ENCODE measurements around the gene GAB1.

GAB1 gene

DNA sequence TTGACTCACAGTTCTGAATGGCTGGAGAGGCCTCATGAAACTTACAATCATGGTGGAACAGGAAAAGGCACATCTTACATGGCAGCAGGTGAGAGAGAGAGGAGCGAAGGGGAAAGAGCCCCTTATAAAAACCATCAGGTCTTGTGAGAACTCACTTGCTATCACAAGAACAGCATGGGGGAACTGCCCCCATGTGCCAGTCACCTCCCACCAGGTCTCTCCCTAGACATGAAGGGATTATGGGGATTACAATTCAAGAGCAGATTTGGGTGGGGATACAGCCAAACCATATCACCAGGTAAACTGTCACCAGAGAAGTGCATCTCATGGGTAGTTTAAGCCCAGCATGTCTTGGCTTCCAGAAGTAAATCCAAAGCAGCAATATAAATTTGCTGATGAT lies 169.4 kb downstream of the GAB1 start:
- no peaks in the 10 kb centered on the region for H3K9me3 ChIP-seq (ENCODE audit: control insufficient read depth in 2 of 2, low read length in 2 of 2)
- H3K4me3 ChIP-seq (ENCODE audit: low read length in 2 of 2) = no peak overlapping the region
- H3K36me3 ChIP-seq (ENCODE audit: control insufficient read depth in 2 of 2, insufficient read depth in 2 of 2, low read length in 2 of 2) = no peaks in the 10 kb centered on the region
- H3K27ac ChIP-seq (ENCODE audit: low read depth in 2 of 2, low read length in 2 of 2) = no peak overlapping the region
- no peak overlapping the region for H3K9ac ChIP-seq (ENCODE audit: low read depth in 1 of 2, low read length in 2 of 2)
- H3K27me3 ChIP-seq (ENCODE audit: control insufficient read depth in 2 of 2, insufficient read depth in 2 of 2, low read length in 2 of 2) = no peaks in the 10 kb centered on the region
- H3K4me1 ChIP-seq (ENCODE audit: control insufficient read depth in 2 of 2, insufficient read depth in 2 of 2, low read length in 2 of 2) = no peaks in the 10 kb centered on the region

DNA sequence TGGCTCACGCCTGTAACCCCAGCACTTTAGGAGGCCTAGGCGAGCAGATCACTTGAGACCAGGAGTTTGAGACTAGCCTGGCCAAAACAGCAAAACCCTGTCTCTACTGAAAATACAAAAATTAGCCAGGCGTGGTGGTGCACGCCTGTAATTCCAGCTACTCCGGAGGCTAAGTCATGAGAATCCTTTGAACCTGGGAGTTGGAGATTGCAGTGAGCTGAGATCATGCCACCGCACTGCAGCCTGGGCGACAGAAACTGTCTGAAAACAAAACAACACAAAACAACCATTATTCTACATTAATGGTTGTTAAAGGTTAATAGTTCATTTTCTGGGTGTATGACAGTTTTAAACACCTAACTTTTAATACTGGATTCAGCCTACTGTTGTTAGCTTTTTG lies 175.2 kb downstream of the GAB1 start:
- H3K4me3 ChIP-seq (ENCODE audit: low read length in 2 of 2) = no peak overlapping the region

DNA sequence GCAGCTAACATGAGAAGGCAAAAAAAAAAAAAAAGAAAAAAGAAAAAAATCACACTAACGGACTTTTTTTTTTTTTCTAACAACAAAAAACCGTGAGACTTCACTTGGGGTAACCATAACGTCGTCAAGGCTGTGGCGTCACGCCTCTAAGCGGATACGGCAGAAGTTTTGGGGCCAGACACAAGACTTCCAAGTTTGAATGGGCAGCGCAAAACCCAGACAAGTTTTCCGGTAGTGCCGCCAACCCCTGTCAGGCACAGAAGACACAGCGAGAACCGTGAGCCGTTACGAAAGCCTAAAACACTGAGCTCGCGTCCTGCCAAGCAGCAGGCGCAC lies 176.3 kb downstream of the GAB1 start:
- Histone ChIP-seq H3K27me3 (ENCODE audit: control insufficient read depth in 2 of 2, insufficient read depth in 2 of 2, low read length in 2 of 2) (no peaks in the 10 kb centered on the region), H3K4me1 (ENCODE audit: control insufficient read depth in 2 of 2, insufficient read depth in 2 of 2, low read length in 2 of 2) (peaks cover 11 to 16% of the 10 kb centered on the region in 2 donors), H3K4me3 (ENCODE audit: low read length in 2 of 2) (peak overlapping the region; percentile 97 to 99), H3K9ac (ENCODE audit: low read depth in 1 of 2, low read length in 2 of 2) (peak overlapping the region; percentile 79 to 98), H3K27ac (ENCODE audit: low read depth in 2 of 2, low read length in 2 of 2) (peak overlapping the region; percentile 98 to 99), H3K36me3 (ENCODE audit: control insufficient read depth in 2 of 2, insufficient read depth in 2 of 2, low read length in 2 of 2) (peaks cover 6 to 10% of the 10 kb centered on the region in 2 donors), H3K9me3 (ENCODE audit: control insufficient read depth in 2 of 2, low read length in 2 of 2) (no peaks in the 10 kb centered on the region)

More for the DNA sequence above, 175.2 kb downstream of the GAB1 start:
- Histone ChIP-seq H3K27ac (ENCODE audit: low read depth in 2 of 2, low read length in 2 of 2) (no peak overlapping the region), H3K27me3 (ENCODE audit: control insufficient read depth in 2 of 2, insufficient read depth in 2 of 2, low read length in 2 of 2) (no peaks in the 10 kb centered on the region), H3K9ac (ENCODE audit: low read depth in 1 of 2, low read length in 2 of 2) (no peak overlapping the region), H3K36me3 (ENCODE audit: control insufficient read depth in 2 of 2, insufficient read depth in 2 of 2, low read length in 2 of 2) (peaks cover 0 to under 1% of the 10 kb centered on the region in 2 donors), H3K9me3 (ENCODE audit: control insufficient read depth in 2 of 2, low read length in 2 of 2) (no peaks in the 10 kb centered on the region), H3K4me1 (ENCODE audit: control insufficient read depth in 2 of 2, insufficient read depth in 2 of 2, low read length in 2 of 2) (peaks cover 11 to 16% of the 10 kb centered on the region in 2 donors)

DNA sequence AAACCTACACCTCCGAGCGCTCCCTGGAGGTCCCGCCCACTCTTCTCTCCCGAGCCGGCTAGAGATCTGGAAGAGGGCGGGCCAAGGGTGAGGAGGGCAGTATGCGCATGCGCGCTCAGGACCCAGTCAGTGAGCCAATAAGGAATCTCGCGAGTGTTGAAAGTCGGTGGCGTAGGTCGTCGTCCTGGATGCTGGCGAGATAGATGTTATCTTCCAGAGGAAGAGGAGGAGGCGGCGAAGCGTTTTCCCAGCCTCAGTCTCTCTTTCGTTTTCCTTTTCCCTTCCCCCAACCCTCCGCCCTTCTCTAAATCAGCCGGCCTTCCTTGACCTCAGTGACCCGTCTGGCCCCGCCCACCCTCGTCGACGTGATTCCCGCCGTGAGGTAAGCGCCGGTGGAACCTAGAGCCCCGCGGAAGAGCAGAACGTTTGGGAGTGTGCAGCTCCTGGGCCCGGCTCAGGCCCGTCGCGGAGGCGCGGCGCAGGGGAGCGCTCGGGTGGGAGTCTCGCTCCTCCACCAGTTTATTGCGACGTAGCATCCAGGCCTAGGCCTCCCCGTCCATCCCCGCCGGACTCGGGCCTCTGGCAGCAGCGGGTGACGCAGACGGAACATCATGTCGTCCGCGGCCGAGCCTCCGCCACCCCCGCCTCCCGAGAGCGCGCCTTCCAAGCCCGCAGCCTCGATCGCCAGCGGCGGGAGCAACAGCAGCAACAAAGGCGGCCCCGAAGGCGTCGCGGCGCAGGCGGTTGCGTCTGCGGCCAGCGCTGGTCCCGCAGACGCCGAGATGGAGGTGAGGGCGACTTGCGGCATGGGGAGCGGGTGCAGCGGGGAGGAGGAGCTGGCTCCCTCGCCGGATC lies 176.9 kb downstream of the GAB1 start, which contains the start of gene SMARCA5:
Gene SMARCA5, plus strand, starts transcription at position 389 of the 855 bp plus-strand sequence. Its CDS starts 223 bp downstream, at position 612.
- H3K9me3 ChIP-seq (ENCODE audit: control insufficient read depth in 2 of 2, low read length in 2 of 2) = no peaks in the 10 kb centered on the region
- H3K36me3 ChIP-seq (ENCODE audit: control insufficient read depth in 2 of 2, insufficient read depth in 2 of 2, low read length in 2 of 2) = peaks cover 9 to 14% of the 10 kb centered on the region in 2 donors
- peak within 1 kb of the TSS; percentile 98 to 99 for H3K27ac ChIP-seq (ENCODE audit: low read depth in 2 of 2, low read length in 2 of 2)
- peak within 1 kb of the TSS; percentile 79 to 98 for H3K9ac ChIP-seq (ENCODE audit: low read depth in 1 of 2, low read length in 2 of 2)
- H3K4me1 ChIP-seq (ENCODE audit: control insufficient read depth in 2 of 2, insufficient read depth in 2 of 2, low read length in 2 of 2) = peaks cover 11 to 16% of the 10 kb centered on the region in 2 donors
- no peaks in the 10 kb centered on the region for H3K27me3 ChIP-seq (ENCODE audit: control insufficient read depth in 2 of 2, insufficient read depth in 2 of 2, low read length in 2 of 2)
- peak within 1 kb of the TSS; percentile 97 to 99 for H3K4me3 ChIP-seq (ENCODE audit: low read length in 2 of 2)

DNA sequence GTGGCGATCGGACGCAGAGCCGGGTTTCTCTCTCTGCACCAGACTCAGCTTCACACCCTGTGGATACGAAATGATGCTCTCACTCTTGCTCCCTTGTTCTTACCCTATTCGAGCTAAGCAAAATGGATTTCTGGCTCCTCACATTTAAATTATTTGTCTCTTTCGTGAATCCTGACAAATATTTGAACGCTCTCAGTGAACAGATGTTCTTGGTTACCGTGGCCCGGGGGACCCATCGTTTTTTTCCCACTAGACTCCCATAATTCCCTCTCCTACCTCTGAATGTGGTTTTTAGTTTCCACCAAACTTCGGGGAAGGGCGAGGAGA lies 177.5 kb downstream of the GAB1 start:
- H3K4me3 ChIP-seq (ENCODE audit: low read length in 2 of 2) = peak overlapping the region; percentile 97 to 99
- H3K27ac ChIP-seq (ENCODE audit: low read depth in 2 of 2, low read length in 2 of 2) = peak overlapping the region; percentile 98 to 99
- H3K36me3 ChIP-seq (ENCODE audit: control insufficient read depth in 2 of 2, insufficient read depth in 2 of 2, low read length in 2 of 2) = peaks cover 14% of the 10 kb centered on the region in 2 donors
- peaks cover 11 to 16% of the 10 kb centered on the region in 2 donors for H3K4me1 ChIP-seq (ENCODE audit: control insufficient read depth in 2 of 2, insufficient read depth in 2 of 2, low read length in 2 of 2)
- H3K9ac ChIP-seq (ENCODE audit: low read depth in 1 of 2, low read length in 2 of 2) = peak overlapping the region; percentile 79 to 98
- H3K9me3 ChIP-seq (ENCODE audit: control insufficient read depth in 2 of 2, low read length in 2 of 2) = no peaks in the 10 kb centered on the region
- H3K27me3 ChIP-seq (ENCODE audit: control insufficient read depth in 2 of 2, insufficient read depth in 2 of 2, low read length in 2 of 2) = no peaks in the 10 kb centered on the region

DNA sequence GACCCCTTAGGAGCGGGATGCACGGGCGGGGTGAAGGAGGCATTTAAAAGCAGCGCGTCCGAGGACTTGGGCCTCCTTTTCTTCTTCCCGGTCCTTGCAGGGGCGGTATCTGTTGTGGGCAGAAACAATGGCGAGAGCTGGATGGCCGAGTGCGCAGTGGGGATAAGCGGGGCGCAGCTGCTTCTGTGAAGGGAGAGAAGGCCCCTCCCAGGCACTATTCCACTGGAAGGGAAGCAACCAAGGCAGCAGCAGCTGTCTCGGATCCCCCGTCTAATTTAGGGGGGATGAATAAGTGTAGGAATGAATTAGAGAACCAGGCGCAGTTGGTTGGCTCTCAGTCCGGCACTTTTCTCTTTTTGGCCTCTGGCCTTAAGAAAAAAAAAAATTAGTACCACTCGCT lies 177.8 kb downstream of the GAB1 start:
- Histone ChIP-seq H3K9ac (ENCODE audit: low read depth in 1 of 2, low read length in 2 of 2) (peak overlapping the region; percentile 79 to 98), H3K4me3 (ENCODE audit: low read length in 2 of 2) (peak overlapping the region; percentile 97 to 99), H3K27ac (ENCODE audit: low read depth in 2 of 2, low read length in 2 of 2) (peak overlapping the region; percentile 98 to 99), H3K36me3 (ENCODE audit: control insufficient read depth in 2 of 2, insufficient read depth in 2 of 2, low read length in 2 of 2) (peaks cover 14 to 17% of the 10 kb centered on the region in 2 donors), H3K4me1 (ENCODE audit: control insufficient read depth in 2 of 2, insufficient read depth in 2 of 2, low read length in 2 of 2) (peaks cover 11 to 16% of the 10 kb centered on the region in 2 donors), H3K27me3 (ENCODE audit: control insufficient read depth in 2 of 2, insufficient read depth in 2 of 2, low read length in 2 of 2) (no peaks in the 10 kb centered on the region), H3K9me3 (ENCODE audit: control insufficient read depth in 2 of 2, low read length in 2 of 2) (no peaks in the 10 kb centered on the region)

DNA sequence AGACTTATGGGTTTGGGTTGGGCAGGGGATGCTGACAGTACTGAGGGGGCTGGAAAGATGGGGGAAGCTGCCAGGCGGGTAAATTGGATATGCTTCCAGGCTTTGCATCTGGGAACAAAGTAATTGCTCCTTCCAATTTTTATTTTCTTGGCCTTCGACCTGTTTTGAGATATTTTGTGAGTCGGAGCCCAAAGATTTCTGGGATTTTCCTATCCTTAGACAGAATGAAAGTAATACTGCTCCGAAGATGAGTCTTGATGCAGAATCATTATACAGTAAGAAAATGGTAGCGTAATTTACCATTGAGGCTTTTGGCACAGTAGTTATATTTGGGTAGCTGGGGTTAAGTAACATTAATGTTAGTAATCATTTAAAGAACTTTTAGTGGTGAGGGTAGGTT lies 178.2 kb downstream of the GAB1 start:
- H3K9ac ChIP-seq (ENCODE audit: low read depth in 1 of 2, low read length in 2 of 2) = peak overlapping the region; percentile 79 to 98
- H3K4me1 ChIP-seq (ENCODE audit: control insufficient read depth in 2 of 2, insufficient read depth in 2 of 2, low read length in 2 of 2) = peaks cover 11 to 16% of the 10 kb centered on the region in 2 donors
- no peaks in the 10 kb centered on the region for H3K27me3 ChIP-seq (ENCODE audit: control insufficient read depth in 2 of 2, insufficient read depth in 2 of 2, low read length in 2 of 2)
- H3K36me3 ChIP-seq (ENCODE audit: control insufficient read depth in 2 of 2, insufficient read depth in 2 of 2, low read length in 2 of 2) = peaks cover 17 to 19% of the 10 kb centered on the region in 2 donors
- peak overlapping the region; percentile 97 to 99 for H3K4me3 ChIP-seq (ENCODE audit: low read length in 2 of 2)
- no peaks in the 10 kb centered on the region for H3K9me3 ChIP-seq (ENCODE audit: control insufficient read depth in 2 of 2, low read length in 2 of 2)
- H3K27ac ChIP-seq (ENCODE audit: low read depth in 2 of 2, low read length in 2 of 2) = peak overlapping the region; percentile 98 to 99

DNA sequence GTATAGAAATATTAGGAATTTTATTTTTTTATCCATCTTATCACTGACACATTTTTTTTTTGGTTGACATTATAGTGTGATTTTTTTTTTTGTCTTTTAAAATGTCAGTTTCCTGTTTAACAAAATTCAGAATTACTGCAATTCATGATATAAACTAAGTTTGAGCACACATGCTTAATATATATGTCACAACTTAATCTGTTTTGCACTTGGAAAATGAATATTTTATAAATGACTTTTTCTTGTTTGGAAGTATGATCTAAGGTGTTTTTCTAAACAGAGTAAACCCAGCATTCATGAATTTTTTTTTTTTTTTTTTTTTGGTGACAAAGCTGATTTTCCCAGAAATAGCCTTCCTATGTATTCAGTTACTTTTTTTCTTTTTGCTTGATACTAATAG lies 179.2 kb downstream of the GAB1 start:
- peaks cover 21 to 22% of the 10 kb centered on the region in 2 donors for H3K36me3 ChIP-seq (ENCODE audit: control insufficient read depth in 2 of 2, insufficient read depth in 2 of 2, low read length in 2 of 2)
- no peaks in the 10 kb centered on the region for H3K9me3 ChIP-seq (ENCODE audit: control insufficient read depth in 2 of 2, low read length in 2 of 2)
- no peaks in the 10 kb centered on the region for H3K27me3 ChIP-seq (ENCODE audit: control insufficient read depth in 2 of 2, insufficient read depth in 2 of 2, low read length in 2 of 2)
- peaks cover 11 to 16% of the 10 kb centered on the region in 2 donors for H3K4me1 ChIP-seq (ENCODE audit: control insufficient read depth in 2 of 2, insufficient read depth in 2 of 2, low read length in 2 of 2)
- peak overlapping the region in 1 of 2 donors; percentile 99 for H3K4me3 ChIP-seq (ENCODE audit: low read length in 2 of 2)
- no peak overlapping the region for H3K9ac ChIP-seq (ENCODE audit: low read depth in 1 of 2, low read length in 2 of 2)
- no peak overlapping the region for H3K27ac ChIP-seq (ENCODE audit: low read depth in 2 of 2, low read length in 2 of 2)

DNA sequence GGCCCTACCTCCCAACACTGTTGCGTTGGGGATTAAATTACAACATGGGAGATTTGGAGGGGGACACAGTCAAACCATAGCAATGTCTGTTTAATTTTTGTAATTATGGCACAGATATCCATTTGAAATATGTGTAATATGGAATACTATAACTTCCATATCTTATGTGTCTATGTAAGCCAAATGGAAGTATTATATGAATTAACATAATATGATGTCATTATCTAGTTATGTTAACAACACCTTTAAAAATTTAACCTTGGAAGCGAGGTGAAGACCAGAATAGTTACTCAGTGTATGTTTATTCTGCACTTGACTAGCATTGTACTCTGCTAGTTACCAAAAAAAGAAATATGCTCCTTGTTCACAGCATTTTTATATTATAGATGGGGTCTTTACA lies 181.1 kb downstream of the GAB1 start:
- peaks cover 8 to 16% of the 10 kb centered on the region in 2 donors for H3K4me1 ChIP-seq (ENCODE audit: control insufficient read depth in 2 of 2, insufficient read depth in 2 of 2, low read length in 2 of 2)
- H3K27ac ChIP-seq (ENCODE audit: low read depth in 2 of 2, low read length in 2 of 2) = no peak overlapping the region
- H3K36me3 ChIP-seq (ENCODE audit: control insufficient read depth in 2 of 2, insufficient read depth in 2 of 2, low read length in 2 of 2) = peaks cover 28 to 32% of the 10 kb centered on the region in 2 donors
- H3K4me3 ChIP-seq (ENCODE audit: low read length in 2 of 2) = no peak overlapping the region
- H3K9ac ChIP-seq (ENCODE audit: low read depth in 1 of 2, low read length in 2 of 2) = no peak overlapping the region
- no peaks in the 10 kb centered on the region for H3K27me3 ChIP-seq (ENCODE audit: control insufficient read depth in 2 of 2, insufficient read depth in 2 of 2, low read length in 2 of 2)
- no peaks in the 10 kb centered on the region for H3K9me3 ChIP-seq (ENCODE audit: control insufficient read depth in 2 of 2, low read length in 2 of 2)

All from mucosa of rectum (tissue), 2 donors.